IMR-90 (cell line): Measurements from ENCODE around the gene HMOX2. TPM values are rescaled to one million over a fixed set of nuclear protein-coding genes. Genes with fewer than 3 reads are reported as not detected.

Source experiments
- ATAC-seq: fragments of 200-7000 bp; cut with Tn5 transposase; 2 replicates; pipeline ENCODE4 v1.9.1; 2020; ENCODE audit warnings: low read depth, mild to moderate bottlenecking, moderate library complexity
- BruUV-seq: library from RNA; stranded (reverse); fragments of 400-500 nt; replicated peaks from 2 replicates; lab custom pipeline; 2021; lab: Mats Ljungman, UMichigan
- CTCF ChIA-PET: fragments of 300-600 bp; formaldehyde crosslinking; extraction: SDS; loops from one replicate; lab custom pipeline; 2021; ENCODE audit warnings: antibody characterized with exemption; lab: Yijun Ruan, JAX
- POLR2A ChIA-PET: fragments of 300-600 bp; sonication (Branson Sonifier 250); formaldehyde crosslinking; loops from one replicate; lab custom pipeline; 2022; ENCODE audit warnings: antibody characterized with exemption; ENCODE audit not compliant: unreplicated experiment; lab: Charles Lee
- DNase-seq: peaks from one replicate; pipeline ENCODE4 v3.0.0; 2013
- H2AFZ ChIP-seq: replicated peaks from 2 replicates; pipeline ENCODE3; 2013; ENCODE audit warnings: low read length, mild to moderate bottlenecking; ENCODE audit not compliant: poor library complexity
- H2AK5ac ChIP-seq: 2 replicates; pipeline ENCODE4 v1.6.1; 2013; ENCODE audit warnings: low read depth, low read length, inconsistent platforms
- H2AK9ac ChIP-seq: replicated peaks from 2 replicates; pipeline ENCODE3; 2013; ENCODE audit warnings: mild to moderate bottlenecking, low read depth, low read length, moderate library complexity; ENCODE audit not compliant: poor library complexity
- H2BK120ac ChIP-seq: 2 replicates; pipeline ENCODE4 v1.6.1; 2013; ENCODE audit warnings: low read depth, low read length, inconsistent platforms
- H2BK15ac ChIP-seq: 3 replicates; pipeline ENCODE4 v1.6.1; 2013; ENCODE audit warnings: low read depth, low read length, inconsistent platforms
- H2BK20ac ChIP-seq: 2 replicates; pipeline ENCODE4 v1.6.1; 2013; ENCODE audit warnings: low read depth, mild to moderate bottlenecking, inconsistent platforms, low read length, moderate library complexity
- H2BK5ac ChIP-seq: 2 replicates; pipeline ENCODE4 v1.6.1; 2013; ENCODE audit warnings: mild to moderate bottlenecking, low read depth, low read length, inconsistent platforms; ENCODE audit not compliant: poor library complexity, severe bottlenecking
- H3K14ac ChIP-seq: replicated peaks from 2 replicates; pipeline ENCODE4 v1.6.1; 2013; ENCODE audit warnings: low read depth, low read length, inconsistent platforms
- H3K18ac ChIP-seq: 2 replicates; pipeline ENCODE4 v1.6.1; 2013; ENCODE audit warnings: low read depth, low read length, control low read depth
- H3K23ac ChIP-seq: 2 replicates; pipeline ENCODE4 v1.6.1; 2013; ENCODE audit warnings: low read depth, low read length, inconsistent platforms
- H3K27ac ChIP-seq: 2 replicates; pipeline ENCODE4 v1.5.1; 2013; ENCODE audit warnings: mild to moderate bottlenecking, control low read depth, low read length; ENCODE audit not compliant: insufficient read depth
- H3K27me3 ChIP-seq: 2 replicates; pipeline ENCODE4 v1.6.1; 2013; ENCODE audit warnings: low read length; ENCODE audit not compliant: control insufficient read depth, insufficient read depth
- H3K36me3 ChIP-seq: 2 replicates; pipeline ENCODE4 v1.6.1; 2013; ENCODE audit warnings: low read length, mixed read lengths; ENCODE audit not compliant: control insufficient read depth, insufficient read depth
- H3K4ac ChIP-seq: 2 replicates; pipeline ENCODE4 v1.6.1; 2013; ENCODE audit warnings: low read depth, low read length, inconsistent platforms
- H3K4me1 ChIP-seq: 2 replicates; pipeline ENCODE4 v1.6.1; 2013; ENCODE audit warnings: low read length, mixed read lengths; ENCODE audit not compliant: control insufficient read depth, insufficient read depth
- H3K4me2 ChIP-seq: 2 replicates; pipeline ENCODE4 v1.6.1; 2013; ENCODE audit warnings: low read depth, mild to moderate bottlenecking, control low read depth, low read length, moderate library complexity
- H3K4me3 ChIP-seq: 2 replicates; pipeline ENCODE4 v1.5.1; 2013; ENCODE audit warnings: low read depth, mild to moderate bottlenecking, control low read depth, low read length, moderate library complexity; ENCODE audit not compliant: insufficient read depth
- H3K56ac ChIP-seq: 2 replicates; pipeline ENCODE4 v1.6.1; 2013; ENCODE audit warnings: low read length, inconsistent platforms; ENCODE audit not compliant: insufficient read depth; ENCODE audit errors: extremely low read depth
- H3K79me1 ChIP-seq, 2 experiments: 2 replicates each; pipeline ENCODE4 v1.6.1; 2013; ENCODE audit warnings: low read length in 2 of 2, inconsistent platforms in 1 of 2, low read depth in 1 of 2
- H3K9ac ChIP-seq: 2 replicates; pipeline ENCODE4 v1.6.1; 2013; ENCODE audit warnings: low read depth, low read length, control low read depth
- H3K9me1 ChIP-seq: 2 replicates; pipeline ENCODE4 v1.6.1; 2013; ENCODE audit warnings: low read length, inconsistent platforms; ENCODE audit not compliant: insufficient read depth
- H3K9me3 ChIP-seq: 2 replicates; pipeline ENCODE4 v1.6.1; 2013; ENCODE audit warnings: low read length; ENCODE audit not compliant: control insufficient read depth, insufficient read depth
- H4K20me1 ChIP-seq: 2 replicates; pipeline ENCODE4 v1.6.1; 2013; ENCODE audit warnings: low read length, inconsistent platforms; ENCODE audit not compliant: insufficient read depth
- H4K5ac ChIP-seq: 2 replicates; pipeline ENCODE4 v1.6.1; 2013; ENCODE audit warnings: mild to moderate bottlenecking, low read depth, low read length, control low read depth
- H4K8ac ChIP-seq, 2 experiments: 2 replicates each; pipeline ENCODE4 v1.6.1; 2013; ENCODE audit warnings: low read depth in 2 of 2, low read length in 2 of 2, control low read depth in 1 of 2, inconsistent platforms in 1 of 2
- H4K91ac ChIP-seq: 2 replicates; pipeline ENCODE4 v1.6.1; 2013; ENCODE audit warnings: low read depth, low read length, inconsistent platforms; ENCODE audit not compliant: insufficient read depth
- BHLHE40 ChIP-seq: fragments of 150-350 bp; IDR thresholded peaks from 2 replicates; pipeline ENCODE4 v1.6.1; 2016; ENCODE audit warnings: mild to moderate bottlenecking, low read depth, low read length
- CEBPB ChIP-seq: IDR thresholded peaks from 2 replicates; pipeline ENCODE4 v1.6.1; 2012; ENCODE audit warnings: low read depth, low read length, improper control_type of control experiment
- CHD1 ChIP-seq: IDR thresholded peaks from 2 replicates; pipeline ENCODE4 v1.6.1; 2012; ENCODE audit warnings: low read depth, low read length, improper control_type of control experiment
- ELK1 ChIP-seq: fragments of 150-350 bp; IDR thresholded peaks from 2 replicates; pipeline ENCODE4 v1.6.1; 2016; ENCODE audit warnings: low read depth, mild to moderate bottlenecking, low read length, moderate library complexity, borderline replicate concordance
- FOS ChIP-seq: fragments of 150-350 bp; IDR thresholded peaks from 2 replicates; pipeline ENCODE4 v1.6.1; 2016; ENCODE audit warnings: low read depth, low read length
- MAFK ChIP-seq: IDR thresholded peaks from 2 replicates; pipeline ENCODE4 v1.6.1; 2012; ENCODE audit warnings: low read depth, low read length, improper control_type of control experiment
- MAZ ChIP-seq: IDR thresholded peaks from 2 replicates; pipeline ENCODE4 v1.6.1; 2012; ENCODE audit warnings: low read depth, mild to moderate bottlenecking, low read length, improper control_type of control experiment, moderate library complexity, borderline replicate concordance
- MXI1 ChIP-seq: IDR thresholded peaks from 2 replicates; pipeline ENCODE4 v1.6.1; 2012; ENCODE audit warnings: low read depth, mild to moderate bottlenecking, low read length, moderate library complexity, borderline replicate concordance
- NFE2L2 ChIP-seq: fragments of 150-350 bp; IDR thresholded peaks from 2 replicates; pipeline ENCODE4 v1.6.1; 2016; ENCODE audit warnings: low read depth, mild to moderate bottlenecking, low read length
- POLR2A ChIP-seq: IDR thresholded peaks from 2 replicates; pipeline ENCODE4 v1.6.1; 2012; ENCODE audit warnings: mild to moderate bottlenecking, low read depth, low read length
- RAD21 ChIP-seq: IDR thresholded peaks from 2 replicates; pipeline ENCODE4 v1.6.1; 2012; ENCODE audit warnings: low read length, improper control_type of control experiment
- RCOR1 ChIP-seq: IDR thresholded peaks from 2 replicates; pipeline ENCODE4 v1.6.1; 2012; ENCODE audit warnings: mild to moderate bottlenecking, low read length, improper control_type of control experiment; ENCODE audit not compliant: insufficient replicate concordance
- RFX5 ChIP-seq: IDR thresholded peaks from 2 replicates; pipeline ENCODE4 v1.8.0; 2012; ENCODE audit warnings: low read depth, mild to moderate bottlenecking, low read length, moderate library complexity
- SMC3 ChIP-seq: fragments of 150-350 bp; IDR thresholded peaks from 2 replicates; pipeline ENCODE4 v1.6.1; 2016; ENCODE audit warnings: low read depth, mild to moderate bottlenecking, antibody characterized with exemption, low read length, moderate library complexity
- WGBS, 2 experiments: methylation state at CpG; one replicate each; pipeline versions ENCODE4 v1.1.5 to v1.1.7; 2013; ENCODE audit warnings: missing lambda C conversion rate in 2 of 2; ENCODE audit not compliant: insufficient read length in 1 of 2; ENCODE audit errors: extremely low coverage in 2 of 2; 5-methylcytosine and 5-hydroxymethylcytosine counted together
- dilution Hi-C: fragments of 300-500 bp; cut with HindIII; formaldehyde crosslinking; loops from one replicate; pipeline ENCODE4 v1.14.3; 2018; ENCODE audit warnings: low sequenced_read_pairs; ENCODE audit not compliant: unreplicated experiment
- in situ Hi-C: fragments of 300-500 bp; cut with MboI; formaldehyde crosslinking; loops from 3 replicates; pipeline ENCODE4 v1.14.3; 2019; ENCODE audit warnings: low sequenced_read_pairs, inconsistent platforms, mixed read lengths
- intact Hi-C: fragments of 100-400 bp; cut with micrococcal nuclease; formaldehyde crosslinking; loops from 2 replicates; pipeline ENCODE4 v1.10.0; 2022
- polyA plus RNA-seq, 3 experiments: library from polyadenylated mRNA; depleted of rRNA; stranded (reverse); fragments of >200 nt; gene quantifications; 2 replicates each; pipeline ENCODE4 v1.2.3, GENCODE V29; 2012; ENCODE audit warnings: low replicate concordance in 1 of 3
- total RNA-seq: library from RNA; depleted of rRNA; stranded (reverse); fragments of >200 nt; gene quantifications from 2 replicates; pipeline ENCODE4 v1.2.3, GENCODE V29; 2012
- TF ChIP-seq, protein P1 (sequence below): conservative IDR thresholded peaks from 2 replicates; pipeline ENCODE4 v1.5.1; 2012; ENCODE audit warnings: mild to moderate bottlenecking, low read depth, low read length, improper control_type of control experiment
- TF ChIP-seq, protein P2 (sequence below): fragments of 150-350 bp; IDR thresholded peaks from 2 replicates; pipeline ENCODE4 v1.6.1; 2017; ENCODE audit warnings: mild to moderate bottlenecking, antibody characterized with exemption, low read length, low read depth

HMOX2 gene
- total and polyA plus RNA-seq, 2 of the 4 experiments (the other 2 are of a cell fraction): 93.9 to 98.8 TPM

DNA sequence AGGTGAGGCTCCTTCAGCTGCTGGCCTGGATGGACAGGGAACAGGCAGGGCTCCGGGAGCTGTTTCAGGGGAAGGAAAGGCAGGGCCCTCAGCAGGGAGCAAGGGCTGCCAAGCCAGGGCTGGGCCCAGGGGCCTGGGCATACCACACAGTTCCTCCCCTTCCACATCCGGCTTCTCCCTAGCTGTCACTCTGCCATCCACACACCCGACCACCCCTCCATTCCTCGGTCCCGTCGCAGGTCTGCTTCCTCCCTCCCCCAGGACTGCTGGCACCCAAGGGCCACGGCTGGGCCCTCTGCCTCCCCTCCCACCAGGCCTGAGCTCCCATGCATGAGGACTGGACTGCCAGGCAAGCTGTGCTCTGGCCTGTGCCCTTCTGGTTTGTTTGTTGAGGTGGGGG, 38.4 kb downstream of the HMOX2 start:
- peaks cover 15 to 30% of the 10 kb centered on the region in 2 experiments for H3K79me1 ChIP-seq
- ChIA-PET CTCF (no interaction called here), POLR2A (no interaction called here)
- H2BK20ac ChIP-seq: no peak overlapping the region
- H3K4me3 ChIP-seq: no peak overlapping the region
- H3K14ac ChIP-seq: no peak overlapping the region
- no peak overlapping the region for H2AK9ac ChIP-seq
- no peak overlapping the region for H3K27ac ChIP-seq
- H2BK5ac ChIP-seq: no peak overlapping the region
- no peaks in the 10 kb centered on the region for H3K4me1 ChIP-seq
- dilution Hi-C loops: no loop called here
- no peak for TF ChIP-seq ELK1
- TF ChIP-seq RCOR1: no peak
- TF ChIP-seq, protein P1, sequence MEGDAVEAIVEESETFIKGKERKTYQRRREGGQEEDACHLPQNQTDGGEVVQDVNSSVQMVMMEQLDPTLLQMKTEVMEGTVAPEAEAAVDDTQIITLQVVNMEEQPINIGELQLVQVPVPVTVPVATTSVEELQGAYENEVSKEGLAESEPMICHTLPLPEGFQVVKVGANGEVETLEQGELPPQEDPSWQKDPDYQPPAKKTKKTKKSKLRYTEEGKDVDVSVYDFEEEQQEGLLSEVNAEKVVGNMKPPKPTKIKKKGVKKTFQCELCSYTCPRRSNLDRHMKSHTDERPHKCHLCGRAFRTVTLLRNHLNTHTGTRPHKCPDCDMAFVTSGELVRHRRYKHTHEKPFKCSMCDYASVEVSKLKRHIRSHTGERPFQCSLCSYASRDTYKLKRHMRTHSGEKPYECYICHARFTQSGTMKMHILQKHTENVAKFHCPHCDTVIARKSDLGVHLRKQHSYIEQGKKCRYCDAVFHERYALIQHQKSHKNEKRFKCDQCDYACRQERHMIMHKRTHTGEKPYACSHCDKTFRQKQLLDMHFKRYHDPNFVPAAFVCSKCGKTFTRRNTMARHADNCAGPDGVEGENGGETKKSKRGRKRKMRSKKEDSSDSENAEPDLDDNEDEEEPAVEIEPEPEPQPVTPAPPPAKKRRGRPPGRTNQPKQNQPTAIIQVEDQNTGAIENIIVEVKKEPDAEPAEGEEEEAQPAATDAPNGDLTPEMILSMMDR: no peak
- no peak for TF ChIP-seq BHLHE40
- no peak for TF ChIP-seq MXI1
- TF ChIP-seq POLR2A: no peak
- TF ChIP-seq CHD1: no peak
- no peak for TF ChIP-seq CEBPB
- no peak for TF ChIP-seq FOS
- TF ChIP-seq NFE2L2: no peak
- TF ChIP-seq MAZ: no peak
- no peak for TF ChIP-seq SMC3
- no peak for TF ChIP-seq MAFK
- no peak for TF ChIP-seq RAD21
- TF ChIP-seq, protein P2, sequence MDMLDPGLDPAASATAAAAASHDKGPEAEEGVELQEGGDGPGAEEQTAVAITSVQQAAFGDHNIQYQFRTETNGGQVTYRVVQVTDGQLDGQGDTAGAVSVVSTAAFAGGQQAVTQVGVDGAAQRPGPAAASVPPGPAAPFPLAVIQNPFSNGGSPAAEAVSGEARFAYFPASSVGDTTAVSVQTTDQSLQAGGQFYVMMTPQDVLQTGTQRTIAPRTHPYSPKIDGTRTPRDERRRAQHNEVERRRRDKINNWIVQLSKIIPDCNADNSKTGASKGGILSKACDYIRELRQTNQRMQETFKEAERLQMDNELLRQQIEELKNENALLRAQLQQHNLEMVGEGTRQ: no peak
- TF ChIP-seq RFX5: no peak
- H4K20me1 ChIP-seq: peaks cover 16% of the 10 kb centered on the region; the same call in 1 of the 2 replicates
- no peak overlapping the region for H3K9ac ChIP-seq
- 80% methylated on average over 1 of the region's 7 CpGs; no CpG with 5 or more reads in 1 of the 2 experiments for WGBS, 2 experiments
- H3K4me2 ChIP-seq: no peak overlapping the region
- no peak overlapping the region for H2BK15ac ChIP-seq
- H4K8ac ChIP-seq: no peak overlapping the region
- peaks cover 41% of the 10 kb centered on the region for H3K36me3 ChIP-seq
- H4K5ac ChIP-seq: no peak overlapping the region
- H3K27me3 ChIP-seq: no peaks in the 10 kb centered on the region
- H2AFZ ChIP-seq: no peak overlapping the region
- no peaks in the 10 kb centered on the region for H3K9me1 ChIP-seq
- DNase-seq: no peak
- H2AK5ac ChIP-seq: no peak overlapping the region
- in situ Hi-C loops: loop anchor here (5.0 to 25.0 kb wide), 2 partner anchors 33 to 448 kb away; partner anchors contain the start of gene SEC14L5
- H3K23ac ChIP-seq: no peak overlapping the region
- no peak overlapping the region for H4K91ac ChIP-seq
- H3K18ac ChIP-seq: no peak overlapping the region
- intact Hi-C loops: loop anchor here (10.0 kb wide), 1 partner anchor 440 kb away; the partner anchor contains the start of gene SEC14L5
- no peak overlapping the region for H3K56ac ChIP-seq
- no peak overlapping the region for H3K4ac ChIP-seq
- no TSS peak for BruUV-seq
- ATAC-seq: no peak
- no peaks in the 10 kb centered on the region for H3K9me3 ChIP-seq
- no peak overlapping the region for H2BK120ac ChIP-seq
